Stimulated activated CD4-positive, alpha-beta T cell treated with anti-CD3 and anti-CD28 coated beads, Interleukin-4, amount 100 ng/mL, for 4 hours (primary cell): ENCODE data around the gene ATP7B.

Source experiments
- DNase-seq, 2 experiments: peaks; one replicate each; pipeline ENCODE4 v3.0.0-alpha.2; 2020

The ATP7B gene

GRCh38 chr13:51976423-51976822 is 34.8 kb downstream of the ATP7B start:
- DNase-seq = no peak

GRCh38 chr13:51974482-51974881 is 36.8 kb downstream of the ATP7B start:
- DNase-seq = no peak

- no peak for DNase-seq
Measured at GRCh38 chr13:51971520-51972426, 39.5 kb downstream of the ATP7B start.

- DNase-seq = no peak
Measured at GRCh38 chr13:51970349-51970748, 40.9 kb downstream of the ATP7B start.

GRCh38 chr13:51967482-51968446 is 43.5 kb downstream of the ATP7B start:
- DNase-seq = no peak

- DNase-seq = no peak
Measured at GRCh38 chr13:51966186-51966585, 45.1 kb downstream of the ATP7B start.

GRCh38 chr13:51961493-51962403 is 49.5 kb downstream of the ATP7B start:
- no peak for DNase-seq

- no peak for DNase-seq
Measured at GRCh38 chr13:51960766-51961165, 50.5 kb downstream of the ATP7B start.

- no peak for DNase-seq
Measured at GRCh38 chr13:51959773-51960172, 51.5 kb downstream of the ATP7B start.

GRCh38 chr13:51958217-51958547 is 53.1 kb downstream of the ATP7B start:
- no peak for DNase-seq

- no peak for DNase-seq
Measured at GRCh38 chr13:51957377-51958216, 53.7 kb downstream of the ATP7B start.

GRCh38 chr13:51956717-51957116 is 54.5 kb downstream of the ATP7B start:
- DNase-seq = no peak

GRCh38 chr13:51955816-51956603 is 55.2 kb downstream of the ATP7B start:
- no peak for DNase-seq

- DNase-seq = no peak
Measured at GRCh38 chr13:51955281-51955771, 55.9 kb downstream of the ATP7B start.

GRCh38 chr13:51953347-51954195 is 57.7 kb downstream of the ATP7B start:
- no peak for DNase-seq

- DNase-seq = no peak
Measured at GRCh38 chr13:51950722-51951121, 60.5 kb downstream of the ATP7B start.

GRCh38 chr13:51946163-51946669 is 65.0 kb downstream of the ATP7B start:
- DNase-seq = no peak

- DNase-seq = no peak
Measured at GRCh38 chr13:51945149-51945548, 66.1 kb downstream of the ATP7B start.

GRCh38 chr13:51944428-51944827 is 66.8 kb downstream of the ATP7B start:
- DNase-seq = no peak
